OCI-LY7 (cell line): ENCODE data around the gene COL5A2. TPM values are rescaled to one million over a fixed set of nuclear protein-coding genes. Genes with fewer than 3 reads are reported as not detected.

ENCODE experiments used
- BruUV-seq: library from RNA; stranded (reverse); fragments of 400-500 nt; replicated peaks from 2 replicates; lab custom pipeline; 2021; lab: Mats Ljungman, UMichigan
- CTCF ChIA-PET: fragments of 300-600 bp; sonication (Branson Sonifier 250); formaldehyde crosslinking; loops from one replicate; lab custom pipeline; 2022; ENCODE audit warnings: antibody characterized with exemption; ENCODE audit not compliant: unreplicated experiment; lab: Charles Lee
- POLR2A ChIA-PET: fragments of 300-600 bp; sonication (Branson Sonifier 250); formaldehyde crosslinking; loops from one replicate; lab custom pipeline; 2022; ENCODE audit warnings: antibody characterized with exemption; lab: Charles Lee
- DNase-seq: peaks from one replicate; pipeline ENCODE4 v3.0.0-alpha.2; 2015; ENCODE audit warnings: low spot score
- H2AFZ ChIP-seq: fragments of 200-600 bp; sonication (generic), shearing (Covaris generic); 2 replicates; pipeline ENCODE4 v1.6.1; 2014; ENCODE audit warnings: mild to moderate bottlenecking, antibody characterized with exemption, low read length, moderate library complexity
- H3K27ac ChIP-seq: fragments of 200-600 bp; sonication (generic); 2 replicates; pipeline ENCODE4 v1.5.1; 2014; ENCODE audit warnings: mixed run types, low read depth, mild to moderate bottlenecking, moderate library complexity, low read length, inconsistent platforms; ENCODE audit not compliant: poor library complexity, severe bottlenecking
- H3K36me3 ChIP-seq: fragments of 200-600 bp; sonication (generic); 2 replicates; pipeline ENCODE4 v1.6.1; 2014; ENCODE audit warnings: mild to moderate bottlenecking, antibody characterized with exemption, low read length, moderate library complexity, mixed read lengths; ENCODE audit not compliant: insufficient read depth
- H3K4me1 ChIP-seq: fragments of 200-600 bp; sonication (generic); 2 replicates; pipeline ENCODE4 v1.5.1; 2014; ENCODE audit warnings: mild to moderate bottlenecking, low read length; ENCODE audit not compliant: insufficient read depth, poor library complexity, severe bottlenecking
- H3K4me2 ChIP-seq: fragments of 200-600 bp; sonication (generic); 2 replicates; pipeline ENCODE4 v1.6.1; 2014; ENCODE audit warnings: mild to moderate bottlenecking, low read length
- H3K4me3 ChIP-seq: fragments of 200-600 bp; sonication (generic); 2 replicates; pipeline ENCODE4 v1.5.1; 2014; ENCODE audit warnings: mild to moderate bottlenecking, low read depth, low read length; ENCODE audit not compliant: poor library complexity, severe bottlenecking
- H3K79me2 ChIP-seq: fragments of 200-600 bp; sonication (generic); 2 replicates; pipeline ENCODE4 v1.6.1; 2016; ENCODE audit warnings: low read depth, mild to moderate bottlenecking, low read length, moderate library complexity, mixed read lengths; ENCODE audit not compliant: insufficient read depth
- H3K9me2 ChIP-seq: fragments of 200-600 bp; sonication (generic); 2 replicates; pipeline ENCODE4 v1.6.1; 2016; ENCODE audit warnings: mild to moderate bottlenecking, low read length, mixed read lengths; ENCODE audit not compliant: insufficient read depth
- H3K9me3 ChIP-seq: fragments of 200-600 bp; sonication (generic); 2 replicates; pipeline ENCODE4 v1.6.1; 2014; ENCODE audit warnings: mild to moderate bottlenecking, mixed run types, low read length, mixed read lengths
- H4K20me1 ChIP-seq: fragments of 200-600 bp; sonication (generic); 2 replicates; pipeline ENCODE4 v1.6.1; 2014; ENCODE audit warnings: mild to moderate bottlenecking, antibody characterized with exemption, low read length, moderate library complexity, mixed read lengths; ENCODE audit not compliant: insufficient read depth
- CTCF ChIP-seq: fragments of 200-600 bp; sonication (generic); conservative IDR thresholded peaks from 2 replicates; pipeline ENCODE4 v1.5.1; 2014; ENCODE audit warnings: mild to moderate bottlenecking, antibody characterized with exemption, low read length, moderate library complexity, mixed read lengths
- EZH2phosphoT487 ChIP-seq: fragments of 200-600 bp; sonication (generic); IDR thresholded peaks from 2 replicates; pipeline ENCODE4 v1.6.1; 2018; ENCODE audit warnings: low read depth, borderline replicate concordance, mild to moderate bottlenecking, mixed run types, antibody characterized with exemption, low read length, moderate library complexity, mixed read lengths
- intact Hi-C: fragments of 100-400 bp; cut with micrococcal nuclease; formaldehyde crosslinking; loops from one replicate; pipeline ENCODE4 v1.10.0; 2022; ENCODE audit not compliant: unreplicated experiment
- total RNA-seq, 2 experiments: library from RNA; depleted of rRNA in 1 of 2; stranded (reverse); fragments of >200 nt in 1 of 2; shearing (Covaris generic) in 1 of 2; gene quantifications; 2 replicates each; pipeline ENCODE4 v1.2.3, GENCODE V29; 2014 to 2022

Gene COL5A2
- total RNA-seq, 2 experiments from 2014 or later: 0.50 to 0.61 TPM

- Histone ChIP-seq H4K20me1 (no peaks in the 10 kb centered on the region), H3K4me3 (no peak overlapping the region), H3K9me3 (no peaks in the 10 kb centered on the region), H3K36me3 (no peaks in the 10 kb centered on the region), H2AFZ (no peak overlapping the region), H3K27ac (no peak overlapping the region), H3K4me1 (no peaks in the 10 kb centered on the region), H3K4me2 (no peak overlapping the region), H3K9me2 (no peaks in the 10 kb centered on the region), H3K79me2 (no peaks in the 10 kb centered on the region)
- no peak for DNase-seq
- intact Hi-C loops: no loop called here
- BruUV-seq: no TSS peak
- CTCF ChIA-PET: no interaction called here
- POLR2A ChIA-PET: no interaction called here
- TF ChIP-seq EZH2phosphoT487 (no peak), CTCF (no peak)
These were observed 122.2 kb downstream of the COL5A2 start for GRCh38 chr2:189057316-189057715.

GRCh38 chr2:189056200-189057106 is 123.1 kb downstream of the COL5A2 start:
- Histone ChIP-seq H4K20me1 (no peaks in the 10 kb centered on the region), H2AFZ (no peak overlapping the region), H3K4me3 (no peak overlapping the region), H3K4me1 (no peaks in the 10 kb centered on the region), H3K79me2 (no peaks in the 10 kb centered on the region), H3K27ac (no peak overlapping the region), H3K36me3 (no peaks in the 10 kb centered on the region), H3K4me2 (no peak overlapping the region), H3K9me2 (no peaks in the 10 kb centered on the region), H3K9me3 (no peaks in the 10 kb centered on the region)
- ChIA-PET CTCF (no interaction called here), POLR2A (interaction anchor here (0.7 kb wide), 1 partner anchor 1653 kb away, joined by 3 read pairs; no protein-coding TSS in a partner anchor)
- no peak for TF ChIP-seq CTCF
- no peak for TF ChIP-seq EZH2phosphoT487
- no peak for DNase-seq
- BruUV-seq: no TSS peak
- intact Hi-C loops: no loop called here
